ENCODE results near the gene ITGBL1. TPM values are rescaled to one million over a fixed set of nuclear protein-coding genes. Genes with fewer than 3 reads are reported as not detected.
"Not testable (repeated sequence)": the region's sequence is repeated elsewhere in the genome, so short reads cannot be mapped to it uniquely, and the experiment has no call there.

Gene ITGBL1
- total RNA-seq, 2 experiments from 2014 or later: not detected

GRCh38 chr13:101530293-101530692 lies 77.8 kb downstream of the ITGBL1 start:
- no peaks in the 10 kb centered on the region for H3K4me1 Mint-ChIP-seq
- H3K36me3 Mint-ChIP-seq (ENCODE audit: low read depth): no peaks in the 10 kb centered on the region
- no peak overlapping the region for H3K27ac Mint-ChIP-seq
- ChIA-PET POLR2A (no interaction called here), CTCF (no interaction called here)
- peaks cover 8% of the 10 kb centered on the region for H3K27me3 Mint-ChIP-seq
- H3K4me3 Mint-ChIP-seq: no peak overlapping the region
- no peak for DNase-seq
- H3K9me3 Mint-ChIP-seq: no peaks in the 10 kb centered on the region

- peaks cover 5% of the 10 kb centered on the region for H3K27me3 Mint-ChIP-seq
- POLR2A ChIA-PET: no interaction called here
- H3K36me3 Mint-ChIP-seq (ENCODE audit: low read depth): no peaks in the 10 kb centered on the region
- H3K4me3 Mint-ChIP-seq: no peak overlapping the region
- CTCF ChIA-PET: no interaction called here
- DNase-seq: no peak
- H3K9me3 Mint-ChIP-seq: no peaks in the 10 kb centered on the region
- no peaks in the 10 kb centered on the region for H3K4me1 Mint-ChIP-seq
- H3K27ac Mint-ChIP-seq: no peak overlapping the region
Measured at GRCh38 chr13:101535192-101535746, 82.8 kb downstream of the ITGBL1 start.

GRCh38 chr13:101536079-101536478 lies 83.6 kb downstream of the ITGBL1 start:
- ChIA-PET CTCF (no interaction called here), POLR2A (no interaction called here)
- H3K36me3 Mint-ChIP-seq (ENCODE audit: low read depth): no peaks in the 10 kb centered on the region
- H3K4me3 Mint-ChIP-seq: no peak overlapping the region
- no peak for DNase-seq
- H3K9me3 Mint-ChIP-seq: no peaks in the 10 kb centered on the region
- peaks cover 5% of the 10 kb centered on the region for H3K27me3 Mint-ChIP-seq
- H3K27ac Mint-ChIP-seq: no peak overlapping the region
- no peaks in the 10 kb centered on the region for H3K4me1 Mint-ChIP-seq

GRCh38 chr13:101544544-101544943 lies 92.1 kb downstream of the ITGBL1 start:
- H3K4me3 Mint-ChIP-seq; H3K4me1 Mint-ChIP-seq; H3K9me3 Mint-ChIP-seq; H3K27ac Mint-ChIP-seq; POLR2A ChIA-PET; H3K36me3 Mint-ChIP-seq (ENCODE audit: low read depth); H3K27me3 Mint-ChIP-seq; DNase-seq: not testable (repeated sequence)
- CTCF ChIA-PET: interaction anchor here (0.7 kb wide), 1 partner anchor 1811 kb away, joined by 3 read pairs; no protein-coding TSS in a partner anchor

GRCh38 chr13:101544979-101545378 lies 92.5 kb downstream of the ITGBL1 start:
- no peak for DNase-seq

GRCh38 chr13:101545521-101545920 lies 93.0 kb downstream of the ITGBL1 start:
- H3K4me3 Mint-ChIP-seq: no peak overlapping the region
- H3K27me3 Mint-ChIP-seq: peaks cover 6% of the 10 kb centered on the region
- no peaks in the 10 kb centered on the region for H3K36me3 Mint-ChIP-seq (ENCODE audit: low read depth)
- no peaks in the 10 kb centered on the region for H3K4me1 Mint-ChIP-seq
- no peaks in the 10 kb centered on the region for H3K9me3 Mint-ChIP-seq
- no peak for DNase-seq
- CTCF ChIA-PET: interaction anchor here (0.7 kb wide), 1 partner anchor 1812 kb away, joined by 3 read pairs; no protein-coding TSS in a partner anchor
- POLR2A ChIA-PET: no interaction called here
- H3K27ac Mint-ChIP-seq: no peak overlapping the region

More at GRCh38 chr13:101544979-101545378, 92.5 kb downstream of the ITGBL1 start:
- H3K27me3 Mint-ChIP-seq: peaks cover 6% of the 10 kb centered on the region
- POLR2A ChIA-PET: no interaction called here
- H3K4me1 Mint-ChIP-seq: no peaks in the 10 kb centered on the region
- H3K9me3 Mint-ChIP-seq: no peaks in the 10 kb centered on the region
- no peaks in the 10 kb centered on the region for H3K36me3 Mint-ChIP-seq (ENCODE audit: low read depth)
- CTCF ChIA-PET: interaction anchor here (0.7 kb wide), 1 partner anchor 1811 kb away, joined by 3 read pairs; no protein-coding TSS in a partner anchor
- no peak overlapping the region for H3K27ac Mint-ChIP-seq
- no peak overlapping the region for H3K4me3 Mint-ChIP-seq

GRCh38 chr13:101552286-101552685 lies 99.8 kb downstream of the ITGBL1 start:
- POLR2A ChIA-PET: no interaction called here
- Mint-ChIP-seq H3K4me1 (no peaks in the 10 kb centered on the region), H3K36me3 (ENCODE audit: low read depth) (no peaks in the 10 kb centered on the region), H3K9me3 (no peaks in the 10 kb centered on the region), H3K27me3 (peaks cover 2% of the 10 kb centered on the region), H3K4me3 (no peak overlapping the region), H3K27ac (no peak overlapping the region)
- no peak for DNase-seq
- CTCF ChIA-PET: no interaction called here

- Mint-ChIP-seq H3K4me1 (no peaks in the 10 kb centered on the region), H3K36me3 (ENCODE audit: low read depth) (no peaks in the 10 kb centered on the region), H3K27ac (no peak overlapping the region), H3K27me3 (peaks cover 2% of the 10 kb centered on the region), H3K9me3 (no peaks in the 10 kb centered on the region), H3K4me3 (no peak overlapping the region)
- no peak for DNase-seq
- CTCF ChIA-PET: no interaction called here
- POLR2A ChIA-PET: no interaction called here
Measured at GRCh38 chr13:101552786-101553185, 100.3 kb downstream of the ITGBL1 start.

- ChIA-PET POLR2A (no interaction called here), CTCF (no interaction called here)
- no peaks in the 10 kb centered on the region for H3K36me3 Mint-ChIP-seq (ENCODE audit: low read depth)
- H3K4me1 Mint-ChIP-seq: no peaks in the 10 kb centered on the region
- no peak overlapping the region for H3K27ac Mint-ChIP-seq
- no peak overlapping the region for H3K4me3 Mint-ChIP-seq
- H3K9me3 Mint-ChIP-seq: no peaks in the 10 kb centered on the region
- DNase-seq: no peak
- H3K27me3 Mint-ChIP-seq: peaks cover 5% of the 10 kb centered on the region
Measured at GRCh38 chr13:101554420-101555125, 102.1 kb downstream of the ITGBL1 start.

GRCh38 chr13:101555610-101556009 lies 103.1 kb downstream of the ITGBL1 start:
- no peak overlapping the region for H3K27ac Mint-ChIP-seq
- H3K9me3 Mint-ChIP-seq: no peaks in the 10 kb centered on the region
- CTCF ChIA-PET: no interaction called here
- no peak overlapping the region for H3K4me3 Mint-ChIP-seq
- POLR2A ChIA-PET: no interaction called here
- no peaks in the 10 kb centered on the region for H3K4me1 Mint-ChIP-seq
- no peak for DNase-seq
- peaks cover 9% of the 10 kb centered on the region for H3K27me3 Mint-ChIP-seq
- H3K36me3 Mint-ChIP-seq (ENCODE audit: low read depth): no peaks in the 10 kb centered on the region

GRCh38 chr13:101556676-101557123 lies 104.2 kb downstream of the ITGBL1 start:
- no peak overlapping the region for H3K4me3 Mint-ChIP-seq
- H3K27me3 Mint-ChIP-seq: peaks cover 15% of the 10 kb centered on the region
- CTCF ChIA-PET: no interaction called here
- POLR2A ChIA-PET: no interaction called here
- no peaks in the 10 kb centered on the region for H3K9me3 Mint-ChIP-seq
- no peaks in the 10 kb centered on the region for H3K36me3 Mint-ChIP-seq (ENCODE audit: low read depth)
- no peak for DNase-seq
- H3K4me1 Mint-ChIP-seq: no peaks in the 10 kb centered on the region
- H3K27ac Mint-ChIP-seq: no peak overlapping the region

- POLR2A ChIA-PET: no interaction called here
Measured at GRCh38 chr13:101565317-101565716, 112.8 kb downstream of the ITGBL1 start.

GRCh38 chr13:101567841-101568240 lies 115.4 kb downstream of the ITGBL1 start:
- Mint-ChIP-seq H3K9me3 (no peaks in the 10 kb centered on the region), H3K4me1 (no peaks in the 10 kb centered on the region), H3K4me3 (no peak overlapping the region), H3K27ac (no peak overlapping the region), H3K27me3 (peaks cover 9% of the 10 kb centered on the region), H3K36me3 (ENCODE audit: low read depth) (no peaks in the 10 kb centered on the region)
- CTCF ChIA-PET: no interaction called here
- POLR2A ChIA-PET: no interaction called here
- no peak for DNase-seq

More at GRCh38 chr13:101565317-101565716, 112.8 kb downstream of the ITGBL1 start:
- H3K27me3 Mint-ChIP-seq: peaks cover 13% of the 10 kb centered on the region
- CTCF ChIA-PET: no interaction called here
- no peaks in the 10 kb centered on the region for H3K36me3 Mint-ChIP-seq (ENCODE audit: low read depth)
- no peak for DNase-seq
- H3K4me1 Mint-ChIP-seq: no peaks in the 10 kb centered on the region
- no peaks in the 10 kb centered on the region for H3K9me3 Mint-ChIP-seq
- H3K4me3 Mint-ChIP-seq: no peak overlapping the region
- H3K27ac Mint-ChIP-seq: no peak overlapping the region

GRCh38 chr13:101569807-101570206 lies 117.3 kb downstream of the ITGBL1 start:
- ChIA-PET CTCF (no interaction called here), POLR2A (no interaction called here)
- Mint-ChIP-seq H3K9me3 (no peaks in the 10 kb centered on the region), H3K27ac (no peak overlapping the region), H3K36me3 (ENCODE audit: low read depth) (no peaks in the 10 kb centered on the region), H3K4me3 (no peak overlapping the region), H3K27me3 (peaks cover 6% of the 10 kb centered on the region), H3K4me1 (no peaks in the 10 kb centered on the region)
- DNase-seq: no peak
